GM18502 (cell line): ENCODE measurements around the gene CIITA.
A peak's percentile ranks its signal among the peaks of the same experiment; 100 is the strongest.
"Not testable (repeated sequence)": the region's sequence is repeated elsewhere in the genome, so short reads cannot be mapped to it uniquely, and the experiment has no call there.

Experiments used
- ATAC-seq: cut with Tn5 transposase; IDR thresholded peaks from one replicate; pipeline ENCODE4 v1.9.1; 2021; ENCODE audit warnings: mild to moderate bottlenecking; ENCODE audit not compliant: unreplicated experiment, poor library complexity

CIITA gene, protein sequence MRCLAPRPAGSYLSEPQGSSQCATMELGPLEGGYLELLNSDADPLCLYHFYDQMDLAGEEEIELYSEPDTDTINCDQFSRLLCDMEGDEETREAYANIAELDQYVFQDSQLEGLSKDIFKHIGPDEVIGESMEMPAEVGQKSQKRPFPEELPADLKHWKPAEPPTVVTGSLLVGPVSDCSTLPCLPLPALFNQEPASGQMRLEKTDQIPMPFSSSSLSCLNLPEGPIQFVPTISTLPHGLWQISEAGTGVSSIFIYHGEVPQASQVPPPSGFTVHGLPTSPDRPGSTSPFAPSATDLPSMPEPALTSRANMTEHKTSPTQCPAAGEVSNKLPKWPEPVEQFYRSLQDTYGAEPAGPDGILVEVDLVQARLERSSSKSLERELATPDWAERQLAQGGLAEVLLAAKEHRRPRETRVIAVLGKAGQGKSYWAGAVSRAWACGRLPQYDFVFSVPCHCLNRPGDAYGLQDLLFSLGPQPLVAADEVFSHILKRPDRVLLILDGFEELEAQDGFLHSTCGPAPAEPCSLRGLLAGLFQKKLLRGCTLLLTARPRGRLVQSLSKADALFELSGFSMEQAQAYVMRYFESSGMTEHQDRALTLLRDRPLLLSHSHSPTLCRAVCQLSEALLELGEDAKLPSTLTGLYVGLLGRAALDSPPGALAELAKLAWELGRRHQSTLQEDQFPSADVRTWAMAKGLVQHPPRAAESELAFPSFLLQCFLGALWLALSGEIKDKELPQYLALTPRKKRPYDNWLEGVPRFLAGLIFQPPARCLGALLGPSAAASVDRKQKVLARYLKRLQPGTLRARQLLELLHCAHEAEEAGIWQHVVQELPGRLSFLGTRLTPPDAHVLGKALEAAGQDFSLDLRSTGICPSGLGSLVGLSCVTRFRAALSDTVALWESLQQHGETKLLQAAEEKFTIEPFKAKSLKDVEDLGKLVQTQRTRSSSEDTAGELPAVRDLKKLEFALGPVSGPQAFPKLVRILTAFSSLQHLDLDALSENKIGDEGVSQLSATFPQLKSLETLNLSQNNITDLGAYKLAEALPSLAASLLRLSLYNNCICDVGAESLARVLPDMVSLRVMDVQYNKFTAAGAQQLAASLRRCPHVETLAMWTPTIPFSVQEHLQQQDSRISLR

DNA sequence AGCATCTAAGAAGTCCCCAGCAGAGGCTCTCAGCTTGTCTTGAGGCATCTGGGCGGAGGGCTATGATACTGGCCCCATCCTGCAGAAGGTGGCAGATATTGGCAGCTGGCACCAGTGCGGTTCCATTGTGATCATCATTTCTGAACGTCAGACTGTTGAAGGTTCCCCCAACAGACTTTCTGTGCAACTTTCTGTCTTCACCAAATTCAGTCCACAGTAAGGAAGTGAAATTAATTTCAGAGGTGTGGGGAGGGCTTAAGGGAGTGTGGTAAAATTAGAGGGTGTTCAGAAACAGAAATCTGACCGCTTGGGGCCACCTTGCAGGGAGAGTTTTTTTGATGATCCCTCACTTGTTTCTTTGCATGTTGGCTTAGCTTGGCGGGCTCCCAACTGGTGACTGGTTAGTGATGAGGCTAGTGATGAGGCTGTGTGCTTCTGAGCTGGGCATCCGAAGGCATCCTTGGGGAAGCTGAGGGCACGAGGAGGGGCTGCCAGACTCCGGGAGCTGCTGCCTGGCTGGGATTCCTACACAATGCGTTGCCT is at the start of gene CIITA:
TSS of gene CIITA (plus strand) at position 404 of the 543 bp plus-strand sequence. CDS start at position 533, 129 bp downstream.
- ATAC-seq: peak; percentile 64

DNA sequence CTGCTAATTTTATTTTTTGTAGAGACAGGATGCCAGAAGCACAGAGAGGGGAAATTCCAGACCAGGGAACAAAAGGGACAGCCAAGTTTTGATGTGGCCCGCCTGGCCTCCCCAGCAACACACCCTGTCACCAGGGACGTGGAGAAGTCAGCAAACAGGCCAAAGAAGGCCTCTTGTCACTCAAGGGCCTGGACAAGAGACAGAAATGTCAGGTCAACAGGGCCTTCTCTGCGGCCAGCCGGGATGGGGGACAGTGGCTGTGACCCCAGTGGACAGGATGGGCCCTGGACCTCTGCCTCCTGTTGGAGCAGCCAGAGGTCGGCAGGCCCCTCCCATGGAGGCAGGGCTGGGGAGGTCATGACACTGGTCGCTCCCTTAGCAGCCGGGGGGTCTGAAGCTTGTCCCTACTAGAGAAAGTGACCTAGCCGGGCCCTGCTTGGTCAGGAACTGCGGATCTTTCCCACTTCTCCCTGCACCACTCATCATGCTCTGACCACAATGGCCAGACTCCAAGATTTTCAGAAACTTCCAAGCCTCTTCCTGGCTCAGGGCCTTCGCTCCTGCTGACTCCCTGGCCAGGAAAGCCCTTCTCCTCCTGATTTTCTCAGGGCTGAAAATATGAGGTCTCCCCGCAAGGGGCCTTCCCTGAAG is 49.2 kb upstream of the CIITA start:
- ATAC-seq: no peak

DNA sequence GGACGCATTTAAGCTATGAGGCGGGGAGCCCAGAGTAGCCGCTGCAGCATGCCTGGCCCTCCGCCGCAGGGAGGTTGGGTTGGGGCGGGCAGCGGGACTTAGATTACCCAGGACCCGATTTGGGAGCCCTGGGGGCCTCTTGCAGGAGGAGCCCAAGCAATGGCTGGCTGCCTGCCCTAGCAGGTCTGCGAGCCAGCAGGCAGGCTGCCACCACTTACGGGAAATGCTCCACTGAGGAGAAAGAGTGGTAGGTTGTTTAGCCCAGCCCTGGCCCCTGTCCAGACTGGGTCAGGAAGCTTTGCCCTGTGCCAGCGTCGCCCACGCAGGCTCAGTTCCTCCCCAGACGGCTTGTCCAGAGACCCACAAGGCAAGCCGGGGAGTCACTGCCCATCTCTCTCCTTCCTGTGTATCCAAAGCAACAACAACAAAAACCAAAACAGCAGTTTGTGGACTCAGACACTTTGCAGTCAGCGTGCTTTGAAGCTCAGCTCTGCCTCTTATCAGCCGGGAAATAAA is 48.1 kb upstream of the CIITA start:
- no peak for ATAC-seq

DNA sequence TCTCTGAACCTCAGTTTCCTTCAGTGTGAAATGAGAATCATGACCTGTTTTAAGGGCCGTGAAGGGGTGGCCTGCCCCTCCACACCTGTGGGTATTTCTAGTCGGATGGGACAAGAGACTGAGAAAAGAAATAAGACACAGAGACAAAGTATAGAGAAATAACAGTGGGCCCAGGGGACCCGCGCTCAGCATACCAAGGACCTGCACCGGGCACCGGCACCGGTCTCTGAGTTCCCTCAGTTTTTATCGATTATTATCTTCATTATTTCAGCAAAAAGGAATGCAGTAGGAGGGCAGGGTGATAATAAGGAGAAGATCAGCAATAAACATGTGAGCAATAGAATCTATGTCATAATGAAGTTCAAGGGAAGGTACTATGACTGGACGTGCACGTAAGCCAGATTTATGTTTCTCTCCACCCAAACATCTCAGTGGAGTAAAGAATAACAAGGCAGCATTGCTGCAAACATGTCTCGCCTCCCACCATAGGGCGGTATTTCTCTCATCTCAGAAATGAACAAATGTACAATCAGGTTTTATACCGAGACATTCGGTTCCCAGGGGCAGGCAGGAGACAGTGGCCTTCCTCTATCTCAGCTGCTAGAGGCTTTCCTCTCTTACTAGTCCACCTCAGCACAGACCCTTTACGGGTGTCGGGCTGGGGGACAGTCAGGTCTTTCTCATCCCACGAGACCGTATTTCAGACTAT is 47.5 kb upstream of the CIITA start:
- not testable (repeated sequence) for ATAC-seq

DNA sequence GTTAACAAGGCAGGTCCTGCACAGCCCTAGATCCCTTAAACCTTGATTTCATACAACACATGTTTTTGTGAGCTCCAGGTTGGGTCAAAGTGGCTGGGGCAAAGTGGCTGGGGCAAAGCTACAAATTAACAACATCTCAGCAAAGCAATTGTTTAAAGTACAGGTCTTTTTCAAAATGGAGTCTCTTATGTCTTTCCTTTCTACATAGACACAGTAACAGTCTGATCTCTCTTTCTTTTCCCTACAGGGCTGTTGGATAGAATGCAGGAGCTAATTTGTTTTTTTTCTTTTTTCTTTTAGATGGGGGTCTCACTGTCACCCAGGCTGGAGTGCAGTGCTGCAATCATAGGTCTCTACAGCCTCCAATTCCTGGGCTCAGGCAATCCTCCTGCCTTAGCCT is 46.8 kb upstream of the CIITA start:
- ATAC-seq: not testable (repeated sequence)

DNA sequence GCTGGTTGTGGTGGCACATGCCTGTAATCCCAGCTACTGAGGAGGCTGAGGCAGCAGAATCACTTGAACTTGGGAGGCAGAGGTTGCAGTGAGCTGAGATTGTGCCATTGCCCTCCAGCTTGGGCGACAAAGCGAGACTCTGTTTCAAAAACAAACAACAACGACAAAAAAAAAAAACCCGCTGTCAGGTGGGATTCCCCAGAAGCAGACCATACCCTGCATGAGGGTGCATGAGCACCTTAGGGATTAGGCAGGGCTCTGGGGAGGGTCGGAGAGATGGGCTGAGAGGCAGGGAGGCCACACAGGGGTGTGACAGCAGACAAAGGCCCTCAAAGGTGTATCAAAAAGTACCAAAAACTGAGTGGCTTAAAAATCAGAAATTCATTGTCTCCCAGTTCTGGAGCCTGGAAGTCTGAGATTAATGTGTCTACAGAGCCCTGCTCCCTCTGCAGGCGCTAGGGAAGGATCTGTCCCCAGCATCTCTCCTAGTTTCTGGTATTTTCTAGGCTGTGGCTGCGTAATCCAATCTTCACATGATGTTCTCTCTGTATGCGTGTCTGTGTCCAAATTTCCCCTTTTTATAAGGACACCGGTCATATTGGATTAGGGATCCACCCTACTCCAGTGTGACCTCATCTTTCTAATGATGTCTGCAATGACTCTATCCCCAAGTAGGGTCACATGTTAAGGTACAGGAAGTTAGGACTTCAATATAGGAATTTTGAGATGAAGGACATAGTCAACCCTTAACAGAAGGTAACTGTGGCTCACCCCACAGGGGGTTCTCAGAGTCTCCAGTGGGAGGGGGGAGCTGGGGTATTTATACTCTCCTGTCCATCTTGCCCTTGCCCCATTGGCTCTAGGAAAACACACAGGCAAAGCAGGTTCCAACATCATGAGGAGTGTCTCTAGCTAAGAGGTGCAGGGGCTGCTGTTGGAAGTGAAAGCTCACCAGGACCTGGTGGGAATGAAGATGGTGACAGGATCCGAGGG is 44.8 kb upstream of the CIITA start:
- ATAC-seq: no peak

DNA sequence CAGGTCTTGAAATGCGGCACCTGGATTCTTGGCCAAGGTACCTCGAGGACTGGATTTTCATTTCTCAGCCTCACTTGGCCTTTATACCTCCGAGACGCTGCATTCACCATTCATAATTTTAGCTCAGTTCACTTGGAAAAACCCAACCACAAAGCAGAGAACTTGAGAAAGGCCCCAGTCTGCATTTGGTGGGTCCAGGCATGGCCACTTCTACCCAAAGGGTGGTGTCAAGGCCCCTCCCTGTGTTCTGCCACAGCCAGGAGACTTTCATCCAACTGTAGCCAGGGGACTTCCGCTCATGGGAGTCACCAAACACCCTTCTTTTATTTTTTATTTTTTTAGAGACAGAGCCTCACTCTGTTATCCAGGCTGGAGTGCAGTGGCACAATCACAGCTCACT is 43.7 kb upstream of the CIITA start:
- no peak for ATAC-seq

DNA sequence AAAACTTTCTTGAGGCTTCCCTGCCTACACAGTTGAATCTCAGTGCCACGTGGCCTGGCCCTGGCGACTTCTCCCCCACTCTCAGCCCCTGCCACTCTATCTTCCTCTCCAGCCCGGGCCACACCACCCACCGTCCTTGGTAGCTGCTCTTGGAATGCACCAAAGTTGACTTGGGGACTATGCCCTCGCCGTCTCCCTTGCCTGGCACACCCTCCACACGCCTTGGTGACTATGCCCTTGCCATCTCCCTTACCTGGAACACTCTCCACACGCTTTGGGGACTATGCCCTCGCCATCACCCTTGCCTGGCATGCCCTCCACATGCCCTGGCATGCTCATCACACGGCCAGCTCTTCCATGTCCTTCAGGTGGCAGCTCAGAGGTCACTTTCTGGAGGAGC is 42.9 kb upstream of the CIITA start:
- no peak for ATAC-seq

DNA sequence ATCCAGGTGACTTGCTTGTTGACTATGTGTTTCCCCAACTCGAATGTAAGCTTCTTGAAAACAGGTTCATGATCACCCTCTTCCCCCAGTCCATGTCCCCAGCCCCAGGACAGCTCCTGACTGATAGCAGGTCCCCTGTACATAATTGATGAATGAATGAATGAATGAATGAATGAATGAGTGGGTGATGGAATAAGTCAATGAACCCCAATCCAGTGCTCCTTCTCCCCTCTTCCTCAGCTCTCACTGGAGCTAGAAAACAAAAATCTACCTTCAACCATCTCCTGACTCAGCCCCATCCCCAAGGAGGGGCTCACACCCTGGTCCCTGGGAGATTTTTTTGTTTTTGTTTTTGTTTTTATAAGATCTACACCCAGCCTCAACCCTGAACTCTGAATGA is 42.2 kb upstream of the CIITA start:
- no peak for ATAC-seq

DNA sequence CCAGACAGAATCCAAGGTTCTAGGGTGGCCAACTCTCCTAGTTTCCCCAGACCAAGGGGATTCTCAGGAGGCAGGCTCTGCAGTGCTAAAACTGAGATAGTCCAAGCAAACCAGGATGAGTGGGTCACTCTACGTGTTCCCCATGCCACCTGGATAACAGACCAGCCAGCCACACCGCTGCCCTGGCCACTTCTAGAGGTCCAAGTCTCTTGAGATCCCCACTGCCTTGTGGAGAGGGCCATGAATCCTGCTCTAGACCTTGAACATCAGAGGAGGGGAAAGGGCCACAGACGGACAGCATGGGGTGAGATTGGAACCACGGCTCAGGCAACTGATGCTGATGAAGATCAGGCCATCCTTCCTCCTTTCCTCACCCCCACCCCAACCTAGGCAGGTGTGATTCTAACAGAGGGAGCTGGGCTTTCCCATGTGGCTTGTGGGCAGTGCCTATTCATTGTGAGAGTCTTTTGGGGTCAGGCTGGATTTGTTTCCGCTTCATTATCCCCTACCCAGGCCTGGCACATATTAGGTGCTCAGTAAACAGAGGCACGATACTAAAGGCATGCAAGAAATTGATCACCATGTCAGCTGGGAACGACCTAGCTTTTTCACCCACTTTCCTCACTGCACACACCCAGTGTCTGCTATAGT is 41.6 kb upstream of the CIITA start:
- ATAC-seq: no peak

DNA sequence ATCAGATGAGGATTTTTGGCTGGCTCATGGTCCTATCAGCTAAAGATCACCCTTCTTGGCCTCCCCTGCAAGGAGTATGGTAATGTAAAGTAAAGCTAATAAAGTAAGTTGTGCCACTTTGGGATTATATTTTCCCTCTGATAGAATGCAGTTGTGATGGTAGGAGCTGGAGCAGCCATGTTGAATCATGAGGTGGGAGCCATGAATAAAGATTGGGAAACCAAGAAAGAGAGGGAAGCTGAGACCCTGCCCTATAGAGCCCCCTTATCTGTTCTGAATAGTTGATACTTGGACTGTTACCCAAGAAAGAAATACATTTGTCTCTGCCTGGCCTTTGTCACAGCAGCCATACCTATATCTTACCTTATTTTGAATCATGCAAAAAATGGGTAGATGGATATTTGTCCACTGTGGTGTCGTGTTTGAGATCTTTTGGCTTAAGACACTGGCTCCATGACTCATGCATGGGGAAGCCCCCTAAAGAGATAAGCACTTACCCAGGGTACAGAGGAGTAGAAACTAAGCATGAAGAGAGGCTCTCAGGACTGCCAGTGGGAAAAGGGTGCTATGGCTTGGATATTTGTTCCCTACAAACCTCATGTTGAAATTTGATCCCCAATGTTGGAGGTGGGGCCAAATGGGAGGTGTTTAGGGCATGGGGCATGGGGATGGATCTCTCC is 40.7 kb upstream of the CIITA start:
- ATAC-seq: no peak

DNA sequence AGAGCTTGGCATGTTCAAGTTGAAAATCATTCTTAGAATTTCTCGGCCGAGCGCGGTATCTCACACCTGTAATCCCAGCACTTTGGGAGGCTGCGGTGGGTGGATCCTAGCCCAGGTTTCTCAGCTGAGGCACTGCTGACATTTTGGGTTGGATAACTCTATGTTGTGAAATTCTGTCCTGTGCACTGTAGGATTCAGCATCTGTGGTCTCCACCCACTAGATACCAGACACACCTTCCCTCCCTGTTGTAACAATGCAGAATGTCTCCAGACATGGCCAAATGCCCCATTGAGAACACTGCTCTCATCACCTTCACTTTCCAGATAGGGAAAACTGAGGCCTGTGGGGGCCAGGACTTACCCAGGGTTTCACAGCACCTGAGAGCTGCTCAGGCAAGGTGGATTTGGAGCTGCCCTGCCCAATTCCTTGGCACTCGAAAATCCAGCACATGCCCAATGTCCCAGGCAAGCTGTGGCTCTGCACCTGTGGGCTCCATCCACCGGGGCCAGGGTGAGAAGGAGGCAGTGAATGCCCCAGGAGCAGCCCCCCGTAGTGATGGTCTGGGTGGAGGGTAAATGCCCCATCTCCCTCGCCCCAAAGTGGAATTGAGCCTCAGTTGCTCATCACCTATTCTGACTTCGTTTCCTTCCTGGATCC is 38.3 kb upstream of the CIITA start:
- no peak for ATAC-seq

DNA sequence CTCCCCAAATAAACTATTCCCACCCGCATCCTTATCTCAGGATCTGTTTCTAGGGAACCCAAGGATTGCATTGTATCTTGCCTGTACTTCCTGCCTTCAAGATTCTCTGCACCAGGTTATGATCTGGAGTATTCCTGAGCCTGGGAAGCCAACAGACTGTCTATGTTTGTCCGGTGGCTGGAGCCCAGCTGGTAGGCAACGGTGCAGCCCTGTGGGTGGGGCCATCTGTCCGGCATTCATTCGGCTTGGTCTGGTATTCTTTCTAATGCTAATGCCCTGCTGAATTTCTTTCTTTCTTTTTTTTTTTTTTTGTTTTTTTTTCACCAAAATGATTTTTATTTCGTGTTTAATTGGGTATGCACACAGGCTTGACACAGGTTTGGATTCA is 37.7 kb upstream of the CIITA start:
- no peak for ATAC-seq

DNA sequence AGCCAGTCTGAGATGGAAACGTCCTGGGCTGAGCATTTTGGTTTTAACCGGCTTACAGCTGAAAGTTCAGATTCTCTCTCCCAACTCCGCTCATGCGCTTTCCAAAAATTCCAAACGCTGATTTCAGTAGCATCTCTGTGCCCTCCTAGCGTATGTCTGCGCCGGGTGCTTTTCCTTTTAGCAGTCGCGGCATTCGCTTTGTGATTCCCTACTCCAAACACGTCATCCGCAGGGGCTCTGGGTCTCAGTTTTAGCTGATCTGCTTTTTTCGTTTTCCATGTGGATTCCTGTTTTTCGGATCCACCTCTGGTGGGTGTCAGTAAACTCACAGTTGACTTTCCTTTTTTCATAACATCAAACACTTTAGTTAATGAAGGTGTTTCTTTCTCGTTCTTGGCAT is 36.3 kb upstream of the CIITA start:
- no peak for ATAC-seq

DNA sequence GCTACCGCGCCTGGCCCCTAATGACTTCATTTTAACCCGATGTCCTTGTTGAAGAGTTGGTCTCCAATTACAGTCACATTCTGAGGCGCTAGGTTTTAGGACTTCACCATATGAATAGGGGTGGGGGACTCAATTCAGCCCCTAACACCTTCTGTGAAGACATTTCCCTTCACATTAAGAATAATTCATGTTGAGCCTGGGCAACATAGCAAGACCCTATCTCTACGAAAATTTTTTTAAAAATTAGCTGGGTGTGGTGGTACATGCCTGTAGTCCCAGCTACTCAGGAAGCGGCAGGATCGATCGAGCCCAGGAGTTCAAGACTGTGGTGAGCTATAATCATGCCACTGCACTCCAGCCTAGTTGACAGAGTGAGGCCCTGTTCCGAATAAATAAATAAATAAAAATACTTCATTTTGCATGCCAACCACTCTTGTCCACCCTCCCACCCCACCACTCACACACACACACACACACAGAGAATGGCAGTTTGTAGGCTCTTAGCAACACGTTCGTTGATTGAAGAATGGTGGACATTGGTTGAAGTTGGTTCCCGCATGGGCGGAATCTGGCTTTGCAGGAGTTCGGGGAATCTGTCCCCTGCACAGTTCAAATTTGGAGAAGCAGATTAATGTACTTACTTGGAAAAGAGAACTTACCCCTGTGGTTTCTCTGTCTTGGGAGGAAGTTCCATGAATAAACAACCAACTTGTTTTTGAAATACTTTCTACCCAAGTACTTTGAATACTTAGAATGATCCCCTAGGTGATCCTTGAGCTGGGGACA is 30.6 kb upstream of the CIITA start:
- no peak for ATAC-seq

DNA sequence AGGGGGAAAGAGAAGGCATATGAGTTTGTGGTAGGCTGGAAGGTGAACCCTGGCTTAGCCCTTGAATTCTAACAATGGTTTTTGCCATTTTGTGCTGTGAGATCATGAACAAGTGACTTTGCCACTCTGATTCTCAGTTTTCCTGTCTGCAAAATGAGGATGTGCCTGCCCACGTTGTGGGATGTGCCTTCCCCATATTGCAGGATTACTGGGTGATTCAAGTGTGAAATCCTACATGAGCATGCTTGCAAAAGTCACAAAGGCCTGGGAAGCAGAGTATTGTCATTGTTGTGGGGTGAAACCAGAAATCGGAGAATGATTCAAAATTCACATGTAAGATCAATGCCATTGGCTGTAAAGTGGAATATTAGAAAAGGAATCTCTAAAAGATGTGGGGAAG is 29.8 kb upstream of the CIITA start:
- no peak for ATAC-seq
